ENCODE results near the gene OSBPL5.

GRCh38 chr11:3134218-3134621 lies 30.9 kb downstream of the OSBPL5 start:
- TF ChIP-seq CTCF (conservative IDR thresholded peaks at IDR 0.05) (no peak), EZH2 (IDR thresholded peaks at IDR 0.05; ENCODE audit: low read depth) (no peak)
